Activated CD8-positive, alpha-beta memory T cell treated with anti-CD3 and anti-CD28 coated beads for 36 hours (primary cell): Measurements from ENCODE around the gene PEX13. TPM values are rescaled to one million over a fixed set of nuclear protein-coding genes. Genes with fewer than 3 reads are reported as not detected.
"Not testable (repeated sequence)": the region's sequence is repeated elsewhere in the genome, so short reads cannot be mapped to it uniquely, and the experiment has no call there.

Experiments
- CTCF ChIA-PET: fragments of 350-600 bp; sonication (Branson Sonifier 250); formaldehyde crosslinking; loops from one replicate; lab custom pipeline; 2021; ENCODE audit warnings: antibody characterized with exemption; lab: Charles Lee
- POLR2A ChIA-PET: fragments of 350-600 bp; sonication (Branson Sonifier 250); formaldehyde crosslinking; loops from one replicate; lab custom pipeline; 2021; ENCODE audit warnings: antibody characterized with exemption; lab: Charles Lee
- total RNA-seq, 2 experiments: library from RNA; stranded (reverse); gene quantifications; one replicate each; pipeline ENCODE4 v1.2.3, GENCODE V29; 2021

Gene PEX13, protein sequence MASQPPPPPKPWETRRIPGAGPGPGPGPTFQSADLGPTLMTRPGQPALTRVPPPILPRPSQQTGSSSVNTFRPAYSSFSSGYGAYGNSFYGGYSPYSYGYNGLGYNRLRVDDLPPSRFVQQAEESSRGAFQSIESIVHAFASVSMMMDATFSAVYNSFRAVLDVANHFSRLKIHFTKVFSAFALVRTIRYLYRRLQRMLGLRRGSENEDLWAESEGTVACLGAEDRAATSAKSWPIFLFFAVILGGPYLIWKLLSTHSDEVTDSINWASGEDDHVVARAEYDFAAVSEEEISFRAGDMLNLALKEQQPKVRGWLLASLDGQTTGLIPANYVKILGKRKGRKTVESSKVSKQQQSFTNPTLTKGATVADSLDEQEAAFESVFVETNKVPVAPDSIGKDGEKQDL
- 10 to 100 TPM; 19.1 to 21.2 TPM for total RNA-seq

DNA sequence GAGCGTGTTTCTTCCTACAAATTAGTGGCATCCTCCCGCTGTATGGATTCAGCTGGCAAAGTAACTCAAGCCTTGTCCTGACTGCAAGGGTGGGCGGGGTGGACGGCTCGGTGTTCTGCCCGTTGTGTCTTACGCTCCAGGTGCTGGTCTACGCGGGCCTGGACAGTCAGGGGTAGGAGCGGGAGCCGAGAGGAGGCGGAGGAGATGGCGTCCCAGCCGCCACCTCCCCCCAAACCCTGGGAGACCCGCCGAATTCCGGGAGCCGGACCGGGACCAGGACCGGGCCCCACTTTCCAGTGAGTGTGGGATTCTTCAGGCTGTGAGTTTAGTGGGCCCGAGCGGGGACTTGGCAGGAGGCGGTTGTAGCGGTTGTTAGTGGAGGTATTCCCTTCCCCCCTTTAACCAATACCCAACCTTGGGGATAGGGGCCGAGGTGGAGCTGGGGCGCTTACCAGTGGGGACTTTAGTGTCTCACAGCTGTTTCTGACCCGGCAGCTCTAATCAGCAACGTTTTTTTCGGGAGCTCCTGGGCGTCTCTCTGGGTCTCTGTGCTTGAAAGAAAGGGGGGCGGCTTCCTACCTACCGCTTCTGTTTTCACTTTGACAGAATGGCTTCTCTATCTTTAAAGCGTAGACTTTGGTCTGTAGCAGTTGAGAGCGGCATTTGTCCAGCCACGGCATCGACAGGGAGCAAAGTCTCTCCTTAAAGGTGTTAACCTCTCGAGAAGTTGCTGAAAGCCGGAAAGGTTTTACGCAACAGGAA, at the start of gene PEX13, which contains the start of gene PUS10:
TSS of gene PEX13 (plus strand) at position 165 of the 762 bp plus-strand sequence. CDS start at position 205, 40 bp downstream.
TSS of gene PUS10 (minus strand) at position 700 of the 762 bp plus-strand sequence. CDS start 6,365 bp downstream, outside the sequence.
- CTCF ChIA-PET, result interaction anchor here (2.2 kb wide), 1 partner anchor 20 kb away, joined by 6 read pairs; no protein-coding TSS in a partner anchor

DNA sequence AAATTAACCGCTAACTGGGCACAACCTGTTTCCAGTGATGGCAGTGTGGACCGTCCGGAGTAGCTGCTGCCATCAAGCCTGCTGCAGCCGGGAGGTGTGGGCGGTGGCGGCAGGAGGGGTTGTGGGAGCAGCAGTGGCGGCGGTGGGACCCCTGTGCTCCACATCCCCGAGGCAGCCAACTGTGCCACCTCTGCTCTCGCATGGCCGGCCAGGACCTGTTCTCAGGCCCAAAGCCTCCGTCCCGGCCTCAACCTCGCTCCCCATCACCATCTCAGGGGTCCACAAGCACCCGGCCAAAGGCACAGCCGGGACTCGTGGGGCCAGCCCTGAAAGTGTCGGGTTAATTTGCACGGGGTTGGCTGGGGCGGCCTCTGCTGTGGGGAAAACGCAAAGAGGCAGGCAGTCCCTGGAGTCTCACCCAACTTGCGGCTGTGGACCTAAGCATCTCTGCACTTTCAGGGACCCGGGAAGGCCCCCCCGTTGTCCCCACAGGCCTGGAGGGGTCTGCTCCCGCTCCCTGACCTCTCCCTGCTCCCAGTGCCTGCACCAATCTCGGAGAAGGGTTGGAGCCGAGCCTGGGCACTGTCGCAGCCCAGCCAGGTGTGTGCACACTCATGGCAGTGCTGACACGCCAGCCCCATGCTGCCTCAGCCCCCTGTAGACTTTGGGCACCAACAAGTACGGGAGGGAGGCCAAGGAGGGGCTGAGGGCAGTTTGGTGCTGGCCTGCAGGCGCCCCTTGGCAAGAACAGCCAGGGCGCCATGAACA, 44.4 kb upstream of the PEX13 start:
- POLR2A ChIA-PET, result no interaction called here

More for the DNA sequence above, at the start of gene PEX13, which contains the start of gene PUS10:
- POLR2A ChIA-PET, result no interaction called here

DNA sequence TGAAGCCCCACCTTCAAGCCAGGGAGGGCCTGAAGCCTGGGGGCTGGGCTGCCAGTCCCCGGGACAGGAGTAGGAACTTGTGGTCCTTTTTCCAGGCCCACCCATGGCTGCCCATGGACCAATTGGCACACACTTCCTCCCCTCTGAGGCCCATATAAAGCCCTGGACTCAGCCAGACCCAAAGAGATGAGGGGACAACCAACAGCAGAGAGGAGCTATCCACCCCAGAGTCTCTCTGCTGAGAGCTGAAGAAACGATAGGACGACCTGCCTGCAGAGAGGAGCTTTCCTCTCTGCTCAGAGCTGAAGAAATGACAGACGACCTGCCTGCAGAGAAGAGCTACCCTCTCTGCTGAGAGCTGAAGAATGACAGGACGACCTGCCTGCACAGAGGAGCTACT, 43.8 kb upstream of the PEX13 start:
- POLR2A ChIA-PET, result interaction anchor here (0.6 kb wide), 1 partner anchor 158 kb away, joined by 11 read pairs; no protein-coding TSS in a partner anchor
- CTCF ChIA-PET, result no interaction called here

More for the DNA sequence above, 44.4 kb upstream of the PEX13 start:
- CTCF ChIA-PET, result interaction anchor here (0.6 to 0.9 kb wide), 2 partner anchors 30 to 38 kb away, joined by 3 read pairs; no protein-coding TSS in a partner anchor

DNA sequence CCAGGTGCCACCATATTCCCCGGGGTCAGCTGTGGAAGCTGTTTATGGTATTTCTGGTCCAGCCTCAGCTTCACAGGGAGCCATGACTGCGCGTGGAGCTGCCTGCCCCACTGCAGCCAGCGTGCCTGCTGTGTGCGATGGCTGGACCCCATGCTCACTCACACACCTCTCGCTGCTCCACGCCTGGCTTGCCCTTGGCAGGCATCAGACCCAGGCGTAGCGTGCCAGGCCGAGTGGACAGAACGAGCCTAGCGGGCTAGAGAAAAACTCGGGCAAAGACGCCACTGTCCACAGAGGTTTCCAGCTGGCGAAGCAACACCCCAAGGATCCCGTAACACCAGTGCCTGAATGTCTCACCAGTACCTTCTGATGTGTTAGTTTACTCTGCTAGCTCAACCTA, 42.9 kb upstream of the PEX13 start:
- CTCF ChIA-PET, result no interaction called here
- POLR2A ChIA-PET, result no interaction called here

DNA sequence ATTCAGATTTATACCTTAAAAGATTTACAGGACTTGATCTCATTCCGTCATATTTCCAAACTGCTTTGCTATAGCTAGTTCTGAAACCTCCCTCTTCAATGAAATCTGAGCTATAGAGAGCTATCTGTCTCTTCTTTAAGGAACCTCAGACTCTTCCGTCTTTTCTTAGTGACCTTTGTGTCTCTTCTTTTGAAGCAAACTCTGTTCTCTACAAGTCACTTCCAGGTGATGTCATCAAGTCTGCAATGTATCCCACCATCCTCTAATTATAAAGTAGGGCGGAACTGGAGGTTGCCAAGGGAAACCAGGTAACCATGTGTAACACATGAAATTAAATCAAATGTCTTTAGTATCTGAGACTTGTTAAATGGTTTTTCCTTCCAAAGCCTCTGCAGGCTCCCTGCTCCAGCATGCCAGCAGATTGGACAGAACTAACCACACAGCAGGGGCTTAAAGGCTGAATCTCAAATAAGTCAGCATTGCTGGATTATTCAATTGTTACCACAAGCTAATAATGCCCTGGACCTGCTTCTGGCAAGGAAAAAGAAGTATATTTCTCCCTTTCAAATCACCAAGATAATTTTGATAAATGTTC, 41.2 kb upstream of the PEX13 start:
- CTCF ChIA-PET, result no interaction called here
- POLR2A ChIA-PET, result no interaction called here

DNA sequence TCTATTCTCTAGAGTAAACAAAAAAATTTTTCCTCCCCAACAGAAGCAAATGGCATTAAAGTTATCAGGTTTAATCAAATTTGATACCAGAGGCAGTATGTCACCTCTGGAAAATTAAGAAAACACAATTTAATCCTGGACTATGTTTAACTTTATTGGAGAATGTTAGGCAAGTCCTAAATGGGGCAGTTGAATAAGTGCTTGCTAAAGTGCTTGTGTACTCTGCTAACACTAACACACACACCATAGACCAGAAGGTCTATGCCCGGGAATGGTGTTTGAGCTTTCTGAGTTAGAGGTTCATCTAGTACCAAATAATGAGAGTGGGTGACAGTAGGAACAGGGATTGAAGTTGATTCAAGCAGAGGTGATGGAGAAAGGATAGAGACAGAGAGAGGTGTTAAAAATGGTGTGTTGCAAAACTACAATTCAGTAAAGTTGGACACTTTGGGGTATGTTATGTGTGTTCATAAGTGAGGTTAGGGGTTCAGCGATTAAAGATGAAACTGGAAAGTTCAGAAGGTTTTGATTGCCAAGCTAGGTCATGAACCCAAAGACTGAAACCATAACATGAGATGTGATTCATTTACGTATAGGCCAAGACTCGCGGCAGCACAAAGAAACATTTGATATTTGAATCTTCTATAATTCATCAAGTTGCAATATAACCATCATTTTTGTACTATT, 40.5 kb upstream of the PEX13 start:
- POLR2A ChIA-PET, result no interaction called here
- CTCF ChIA-PET, result interaction anchor here (1.3 kb wide), 1 partner anchor 16 kb away, joined by 3 read pairs; no protein-coding TSS in a partner anchor

DNA sequence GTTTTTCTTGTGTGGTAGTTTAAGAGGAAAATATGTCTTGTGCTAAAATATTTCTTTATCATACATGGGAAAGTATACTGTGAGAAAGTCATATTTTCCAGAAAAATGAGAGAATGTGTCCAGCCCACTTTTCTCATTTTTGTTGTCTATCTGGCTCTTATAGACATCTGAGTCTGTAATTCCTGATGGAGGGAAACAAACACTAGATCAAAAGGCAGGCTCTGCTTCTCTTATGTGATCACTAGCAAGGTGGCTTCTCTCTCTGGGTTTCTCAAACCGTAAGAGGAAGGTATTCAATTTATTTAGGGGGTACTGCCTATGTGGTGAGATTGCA, 40.0 kb upstream of the PEX13 start:
- POLR2A ChIA-PET, result no interaction called here
- CTCF ChIA-PET, result interaction anchor here (0.7 to 1.3 kb wide), 2 partner anchors 15 to 221 kb away, joined by 3 to 4 read pairs; no protein-coding TSS in a partner anchor

DNA sequence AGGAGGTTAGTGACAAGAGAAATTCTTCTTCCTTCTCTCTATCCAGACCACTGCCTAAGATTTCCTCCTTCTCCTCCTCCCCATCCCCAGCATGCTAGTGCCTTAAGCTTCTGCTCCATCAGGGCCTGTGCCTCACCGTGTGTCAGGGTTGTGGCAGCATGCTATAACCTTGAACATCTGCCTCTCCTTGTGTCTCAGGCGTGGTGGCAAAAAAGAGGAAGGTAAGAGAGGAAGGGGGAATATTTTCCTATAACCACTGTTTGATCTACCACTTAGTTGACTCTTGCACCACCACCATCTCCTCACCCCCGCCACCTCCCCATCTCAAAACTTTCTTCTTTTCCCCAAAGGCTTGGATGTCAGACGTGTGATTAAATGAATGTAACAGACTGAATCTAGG, 38.3 kb upstream of the PEX13 start:
- CTCF ChIA-PET, result interaction anchor here (0.5 kb wide), 1 partner anchor 13 kb away, joined by 3 read pairs; no protein-coding TSS in a partner anchor
- POLR2A ChIA-PET, result no interaction called here

DNA sequence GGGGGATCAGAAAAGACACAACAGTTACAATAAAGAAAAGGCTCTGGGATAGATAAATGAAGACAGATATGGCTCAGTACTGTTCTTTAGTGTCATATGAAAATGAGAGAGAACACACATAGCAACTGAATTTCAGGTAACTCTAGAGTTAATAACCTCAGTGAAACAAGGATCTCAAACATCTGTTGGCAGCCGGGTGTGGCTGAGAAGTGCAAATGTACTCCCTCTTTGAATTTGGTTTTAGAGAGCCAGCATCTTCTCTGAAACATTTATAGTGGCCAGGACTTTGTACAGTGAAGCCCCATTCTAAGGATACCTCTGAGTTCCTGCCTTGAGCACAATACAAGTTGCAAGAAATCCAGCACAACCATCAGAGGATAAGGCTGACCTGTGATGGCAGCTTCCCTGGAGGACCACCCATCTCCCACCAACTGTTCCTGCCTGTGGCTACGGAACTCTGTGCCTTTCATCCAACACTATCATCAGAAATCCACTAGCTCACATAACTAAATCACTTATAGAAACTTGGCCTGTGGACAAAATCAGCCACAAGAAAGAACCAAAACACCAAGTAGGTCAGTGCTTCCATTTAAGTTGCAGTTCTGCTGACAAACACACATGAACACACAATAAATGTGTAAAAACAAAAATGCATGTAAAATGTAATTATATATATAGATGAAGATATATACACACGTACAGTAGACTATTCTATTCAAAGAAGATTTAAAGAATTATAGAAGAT, 37.3 kb upstream of the PEX13 start:
- ChIA-PET POLR2A (no interaction called here), CTCF (no interaction called here)

DNA sequence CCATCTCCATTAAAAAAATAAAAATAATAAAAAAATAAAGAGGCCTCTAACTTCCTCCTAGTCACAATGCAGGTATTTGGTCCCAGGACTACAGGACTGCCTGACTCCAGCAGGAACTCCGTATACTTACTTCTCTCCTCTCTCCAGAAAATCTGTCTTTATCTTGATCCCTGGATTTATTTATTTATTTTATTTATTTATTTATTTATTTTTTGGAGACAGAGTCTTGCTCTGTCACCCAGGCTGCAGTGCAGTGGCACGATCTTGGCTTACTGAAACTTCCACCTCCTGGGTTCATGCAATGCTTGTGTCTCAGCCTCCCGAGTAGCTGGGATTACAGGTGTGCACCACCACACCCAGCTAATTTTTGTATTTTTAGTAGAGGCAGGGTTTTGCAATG, 35.5 kb upstream of the PEX13 start:
- POLR2A ChIA-PET, CTCF ChIA-PET: not testable (repeated sequence)

DNA sequence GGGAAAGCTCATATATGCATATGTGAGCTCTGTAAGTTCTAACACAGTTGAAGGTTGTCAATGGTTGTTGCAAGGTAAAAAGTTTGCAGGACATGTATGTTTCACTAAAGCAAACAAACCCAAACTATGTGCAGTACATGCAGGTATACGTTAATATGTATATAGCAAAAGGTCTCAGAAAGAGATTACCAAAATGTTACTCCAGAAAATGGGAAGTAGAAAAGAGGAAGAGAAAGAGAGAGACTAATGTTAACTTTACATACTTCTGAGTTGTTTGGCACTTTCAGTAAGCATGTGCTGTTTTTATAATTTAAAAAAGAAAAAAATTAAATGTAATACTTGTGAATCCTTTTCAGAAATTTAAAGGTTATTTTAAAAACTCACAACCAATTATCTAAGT, 32.8 kb upstream of the PEX13 start:
- POLR2A ChIA-PET, result no interaction called here

DNA sequence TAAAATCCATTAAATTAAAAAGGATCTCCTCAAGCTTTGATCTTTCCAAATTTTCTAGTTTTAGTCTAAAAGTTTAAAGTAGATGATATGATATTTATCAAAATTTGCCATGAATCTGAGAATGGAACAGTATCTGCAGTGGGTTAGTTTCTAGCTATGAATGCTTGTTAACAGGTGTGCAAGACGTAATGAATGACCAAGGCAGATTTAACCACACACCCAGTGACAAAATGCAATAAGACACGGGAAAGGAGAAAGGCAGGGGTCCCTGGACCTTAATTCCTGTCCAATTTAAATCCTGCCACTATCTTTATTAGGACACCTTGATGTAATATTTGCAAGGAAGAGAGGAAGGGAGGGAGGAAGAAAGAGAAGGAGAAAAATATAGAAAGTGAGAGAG, 30.5 kb upstream of the PEX13 start:
- ChIA-PET POLR2A (no interaction called here), CTCF (no interaction called here)

More for the DNA sequence above, 32.8 kb upstream of the PEX13 start:
- CTCF ChIA-PET, result no interaction called here

DNA sequence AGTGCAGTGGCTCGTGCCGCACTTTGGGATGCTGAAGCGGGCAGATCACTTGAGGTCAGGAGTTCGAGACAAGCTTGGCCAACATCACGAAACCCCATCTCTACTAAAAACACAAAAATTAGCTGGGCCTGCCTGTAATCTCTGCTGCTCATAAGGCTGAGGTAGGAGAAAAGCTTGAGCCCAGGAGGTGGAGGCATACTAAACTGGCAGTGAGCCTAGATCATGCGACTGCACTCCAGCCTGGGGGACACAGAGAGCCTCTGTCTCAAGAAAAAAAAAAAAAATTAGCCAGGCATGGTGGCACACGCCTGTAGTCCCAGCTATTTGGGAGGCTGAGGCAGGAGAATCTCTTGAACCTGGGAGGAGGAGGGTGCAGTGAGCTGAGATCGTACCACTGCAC, 29.9 kb upstream of the PEX13 start:
- CTCF ChIA-PET, POLR2A ChIA-PET: not testable (repeated sequence)

DNA sequence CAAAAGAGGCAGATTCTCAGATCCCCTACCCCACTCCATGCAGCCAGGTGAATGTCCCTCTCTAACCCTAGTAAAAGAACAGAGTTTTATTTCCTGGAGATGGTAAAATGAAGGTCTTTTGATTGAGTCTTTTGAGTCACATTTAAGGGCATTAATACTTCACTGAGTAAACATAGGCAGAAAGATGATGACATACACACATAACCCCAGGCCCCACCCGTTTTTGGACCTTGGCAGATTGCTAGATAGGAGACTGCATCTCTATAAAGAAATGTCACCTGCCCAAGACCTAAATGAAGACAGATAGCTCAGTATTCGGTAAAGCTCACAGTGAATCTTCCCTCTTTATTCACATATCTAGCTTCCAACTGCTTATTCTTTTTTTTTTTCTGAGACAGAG, 28.3 kb upstream of the PEX13 start:
- CTCF ChIA-PET, result no interaction called here
- POLR2A ChIA-PET, result no interaction called here

DNA sequence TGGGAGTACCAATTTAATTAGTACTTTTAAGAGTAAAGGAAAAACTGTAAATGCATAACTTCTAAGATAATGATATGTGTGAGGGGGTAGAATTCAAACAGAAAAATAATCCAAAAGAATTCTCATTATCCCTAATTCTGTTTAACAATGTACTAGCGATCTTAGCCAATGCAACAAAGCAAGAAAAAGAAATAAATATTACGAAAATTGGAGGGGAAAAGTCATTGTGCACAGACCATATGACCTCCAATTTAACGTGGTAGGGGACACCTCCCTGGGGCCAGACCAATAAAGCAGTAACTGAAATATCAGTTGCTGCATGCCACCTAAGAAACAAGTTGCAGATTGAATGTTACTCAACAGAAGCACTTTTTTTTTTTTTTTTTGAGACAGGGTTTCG, 25.9 kb upstream of the PEX13 start:
- CTCF ChIA-PET, result interaction anchor here (0.7 kb wide), 1 partner anchor 12 kb away, joined by 3 read pairs; no protein-coding TSS in a partner anchor
- POLR2A ChIA-PET, result interaction anchor here (1.1 kb wide), 1 partner anchor 110 kb away, joined by 4 read pairs; no protein-coding TSS in a partner anchor

DNA sequence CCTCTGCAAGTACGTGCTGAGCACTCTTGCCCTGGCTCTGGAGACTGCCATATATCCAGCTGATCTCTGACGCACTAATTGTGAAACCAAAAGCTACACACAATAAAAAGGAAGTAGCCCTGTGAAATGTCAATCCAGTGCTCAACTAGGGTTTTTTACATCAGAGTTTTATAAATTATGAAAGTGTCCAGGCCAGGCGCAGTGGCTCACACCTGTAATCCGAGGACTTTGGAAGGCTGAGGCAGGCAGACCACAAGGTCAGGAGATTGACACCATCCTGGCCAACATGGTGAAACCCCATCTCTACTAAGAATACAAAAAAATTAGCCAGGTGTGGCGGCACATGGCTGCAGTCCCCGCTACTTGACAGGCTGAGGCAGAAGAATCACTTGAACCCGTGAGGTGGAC, 24.5 kb upstream of the PEX13 start:
- POLR2A ChIA-PET, result no interaction called here
- CTCF ChIA-PET, result interaction anchor here (1.2 kb wide), 1 partner anchor 15 kb away, joined by 3 read pairs; no protein-coding TSS in a partner anchor

DNA sequence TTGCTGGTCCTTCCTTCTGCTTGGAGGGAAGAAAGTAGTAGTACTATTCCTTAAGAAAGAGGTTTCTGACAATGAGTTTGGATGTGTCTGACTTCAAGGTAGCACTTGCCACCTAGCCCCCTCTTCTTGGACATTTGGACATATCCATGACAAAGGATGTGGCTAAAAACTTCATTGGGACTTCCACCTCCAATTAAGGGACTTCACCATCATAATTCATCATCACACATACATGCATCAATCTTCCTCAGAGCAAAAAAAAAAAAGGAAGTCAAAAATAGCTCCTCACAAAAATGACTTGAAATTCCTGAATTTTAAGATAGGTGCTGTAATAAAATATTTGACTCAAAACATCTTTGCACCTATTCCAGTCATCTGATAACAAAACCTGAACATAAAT, 23.4 kb upstream of the PEX13 start:
- ChIA-PET POLR2A (no interaction called here), CTCF (no interaction called here)
